ENCODE results near the gene DISP3. TPM values are rescaled to one million over a fixed set of nuclear protein-coding genes. Genes with fewer than 3 reads are reported as not detected.
A peak's percentile ranks its signal among the peaks of the same experiment; 100 is the strongest.

The DISP3 gene
- total RNA-seq, 1 experiment from 2014 or later: 1.1 TPM

- TF ChIP-seq CTCF (IDR thresholded peaks at IDR 0.05) (no peak), REST (IDR thresholded peaks at IDR 0.05; ENCODE audit: insufficient read depth in 1 of 2, low read depth in 2 of 2, low read length in 1 of 2) (peak; percentile 17; a peak in 1 of 4 replicates)
- in situ Hi-C loops (cut with HindIII; ENCODE audit: low pct_unique_long_range_greater_than_20kb, low sequenced_read_pairs) (no loop called here), intact Hi-C loops (cut with micrococcal nuclease; ENCODE audit: unreplicated experiment) (no loop called here)
- Histone ChIP-seq H3K36me3 (ENCODE audit: control insufficient read depth, insufficient read depth, low read length) (no peaks in the 10 kb centered on the region), H3K27me3 (ENCODE audit: control insufficient read depth, insufficient read depth, low read length) (no peaks in the 10 kb centered on the region; the same call in 1 of the 2 replicates), H3K4me3 (ENCODE audit: low read depth in 2 of 2, low read length in 2 of 2) (no peak overlapping the region), H3K4me1 (ENCODE audit: control insufficient read depth, insufficient read depth, low read length) (no peaks in the 10 kb centered on the region), H3K27ac (ENCODE audit: low read length) (no peak overlapping the region), H3K9me3 (ENCODE audit: control insufficient read depth, insufficient read depth, low read depth, low read length) (no peaks in the 10 kb centered on the region)
- CTCF ChIA-PET: no interaction called here
- POLR2A ChIA-PET: no interaction called here
- ATAC-seq (no peak), DNase-seq (ENCODE audit: low read depth, low spot score) (no peak)
- no TSS peak for BruUV-seq (replicated peaks)
Observed at GRCh38 chr1:11495579-11495978, 16.6 kb downstream of the DISP3 start.

GRCh38 chr1:11496551-11497080 is 17.7 kb downstream of the DISP3 start:
- CTCF ChIA-PET: no interaction called here
- POLR2A ChIA-PET: no interaction called here
- intact Hi-C loops (cut with micrococcal nuclease; ENCODE audit: unreplicated experiment): no loop called here
- no peaks in the 10 kb centered on the region for H3K9me3 ChIP-seq (ENCODE audit: control insufficient read depth, insufficient read depth, low read depth, low read length)
- no peak overlapping the region for H3K27ac ChIP-seq (ENCODE audit: low read length)
- no peak for DNase-seq (ENCODE audit: low read depth, low spot score)
- H3K27me3 ChIP-seq (ENCODE audit: control insufficient read depth, insufficient read depth, low read length): no peaks in the 10 kb centered on the region; the same call in 1 of the 2 replicates
- no peak for ATAC-seq
- H3K4me1 ChIP-seq (ENCODE audit: control insufficient read depth, insufficient read depth, low read length): no peaks in the 10 kb centered on the region
- no peaks in the 10 kb centered on the region for H3K36me3 ChIP-seq (ENCODE audit: control insufficient read depth, insufficient read depth, low read length)
- TF ChIP-seq SIN3A (IDR thresholded peaks at IDR 0.05; ENCODE audit: borderline replicate concordance, insufficient read depth, low read depth, low read length) (no peak), POLR2AphosphoS5 (IDR thresholded peaks at IDR 0.05; ENCODE audit: low read depth, low read length) (no peak), REST (IDR thresholded peaks at IDR 0.05; ENCODE audit: insufficient read depth in 1 of 2, low read depth in 2 of 2, low read length in 1 of 2) (no peak), CTCF (IDR thresholded peaks at IDR 0.05) (no peak), TCF7L2 (IDR thresholded peaks at IDR 0.05; ENCODE audit: low read depth, low read length) (no peak)
- in situ Hi-C loops (cut with HindIII; ENCODE audit: low pct_unique_long_range_greater_than_20kb, low sequenced_read_pairs): no loop called here
- BruUV-seq (replicated peaks): no TSS peak
- H3K4me3 ChIP-seq (ENCODE audit: low read depth in 2 of 2, low read length in 2 of 2): no peak overlapping the region
